ENCODE results near the gene SAE1.

SAE1 gene

DNA sequence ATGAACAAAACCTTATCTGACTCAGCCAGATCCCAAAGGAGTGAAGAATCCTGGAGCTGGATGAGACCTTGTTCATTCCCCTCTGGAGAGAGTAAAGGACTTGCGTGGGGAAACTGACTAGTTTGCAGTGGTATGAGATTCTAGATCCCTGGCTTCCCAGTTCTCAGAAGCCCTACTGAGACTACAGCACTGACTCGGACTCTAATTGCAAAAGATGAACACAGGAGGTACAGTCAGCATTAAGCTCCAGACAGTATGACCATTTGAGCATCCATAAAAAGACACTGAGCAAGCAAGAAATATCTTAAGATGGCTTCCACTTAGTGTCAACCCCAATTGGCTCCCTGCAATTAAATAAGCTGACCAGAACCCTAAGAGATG lies 23.8 kb upstream of the SAE1 start:
- no peak for DNase-seq (ENCODE audit: low spot score)

DNA sequence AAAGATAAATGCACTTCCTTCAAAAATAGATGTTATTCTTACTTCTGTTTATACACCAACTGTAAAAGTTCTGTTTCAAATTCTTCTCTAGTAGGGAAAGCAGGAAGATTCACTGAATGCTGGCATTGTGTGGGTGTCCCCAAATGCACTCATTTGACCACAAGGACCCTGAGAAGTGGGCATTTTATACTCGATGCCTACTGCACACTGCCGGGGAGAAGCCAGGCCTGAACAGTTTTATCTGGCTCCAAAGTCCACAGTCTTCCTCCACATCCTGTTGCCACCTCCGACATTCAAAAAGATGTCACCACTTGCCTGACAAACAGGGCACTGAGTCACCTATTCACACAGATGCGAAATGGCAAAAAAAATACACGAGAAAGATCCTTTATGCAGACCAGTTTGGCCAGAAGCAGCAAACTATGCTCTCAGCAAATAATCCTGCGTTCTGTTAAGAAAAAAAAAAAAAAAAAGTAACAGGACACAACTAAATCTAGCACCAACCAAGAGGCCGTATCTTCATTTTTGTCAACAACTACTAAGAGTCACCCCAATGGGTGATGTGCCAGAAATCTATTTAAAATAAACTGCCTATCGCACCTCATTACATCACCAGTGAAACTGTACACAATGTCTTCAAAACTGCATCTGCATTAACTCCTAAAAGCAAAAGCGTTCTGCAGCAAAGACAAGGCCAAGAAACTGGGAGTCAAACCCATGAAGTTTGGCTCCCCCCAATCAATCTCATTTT lies 23.3 kb upstream of the SAE1 start:
- peak; percentile 71 for DNase-seq (ENCODE audit: low spot score)

- peak; percentile 59 for DNase-seq (ENCODE audit: low spot score)
Measured at GRCh38 chr19:47107953-47108746, 22.5 kb upstream of the SAE1 start.

DNA sequence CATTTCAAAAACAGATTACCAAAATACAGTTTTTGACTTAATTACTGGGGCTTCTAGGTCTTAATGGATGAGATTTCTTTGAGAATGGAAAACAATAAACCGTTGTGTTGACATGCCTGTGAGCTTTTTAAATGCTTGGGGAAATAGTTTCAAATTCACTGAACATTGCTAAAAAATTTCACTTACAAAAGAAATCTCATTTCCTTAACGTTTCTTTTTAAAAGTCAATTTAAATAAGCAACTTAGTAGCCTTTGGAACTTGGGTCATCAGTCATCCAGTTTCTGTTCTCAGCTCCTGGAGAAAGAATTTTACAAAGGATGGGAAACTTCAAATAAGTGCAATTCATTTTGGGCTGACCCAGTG lies 21.5 kb upstream of the SAE1 start:
- no peak for DNase-seq (ENCODE audit: low spot score)

GRCh38 chr19:47109541-47110375 lies 20.9 kb upstream of the SAE1 start:
- peak; percentile 81 for DNase-seq (ENCODE audit: low spot score)

DNA sequence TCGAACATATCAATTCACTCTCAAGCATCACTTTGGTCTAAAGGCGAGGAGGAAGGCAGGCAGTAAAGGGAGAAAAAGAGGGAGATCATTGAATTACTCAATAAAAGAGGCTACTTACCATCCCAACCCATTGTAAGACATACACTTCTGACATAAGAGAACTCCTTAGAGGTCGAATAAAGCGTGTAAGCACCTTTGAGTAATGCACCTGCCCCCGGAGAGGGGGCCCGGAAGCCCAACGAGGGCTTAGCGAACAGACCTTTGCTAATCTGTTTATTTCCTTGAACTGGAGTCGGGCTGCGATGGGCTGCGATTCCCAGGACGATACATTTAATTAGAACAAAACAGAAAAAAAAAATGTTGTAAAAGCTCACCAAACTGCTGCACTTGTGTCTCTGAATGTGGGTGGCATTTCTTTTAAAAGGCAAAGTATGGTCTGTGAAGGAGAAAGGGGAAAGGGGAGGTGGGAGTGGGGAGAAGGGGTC lies 20.1 kb upstream of the SAE1 start:
- DNase-seq (ENCODE audit: low spot score), result peak; percentile 41

DNA sequence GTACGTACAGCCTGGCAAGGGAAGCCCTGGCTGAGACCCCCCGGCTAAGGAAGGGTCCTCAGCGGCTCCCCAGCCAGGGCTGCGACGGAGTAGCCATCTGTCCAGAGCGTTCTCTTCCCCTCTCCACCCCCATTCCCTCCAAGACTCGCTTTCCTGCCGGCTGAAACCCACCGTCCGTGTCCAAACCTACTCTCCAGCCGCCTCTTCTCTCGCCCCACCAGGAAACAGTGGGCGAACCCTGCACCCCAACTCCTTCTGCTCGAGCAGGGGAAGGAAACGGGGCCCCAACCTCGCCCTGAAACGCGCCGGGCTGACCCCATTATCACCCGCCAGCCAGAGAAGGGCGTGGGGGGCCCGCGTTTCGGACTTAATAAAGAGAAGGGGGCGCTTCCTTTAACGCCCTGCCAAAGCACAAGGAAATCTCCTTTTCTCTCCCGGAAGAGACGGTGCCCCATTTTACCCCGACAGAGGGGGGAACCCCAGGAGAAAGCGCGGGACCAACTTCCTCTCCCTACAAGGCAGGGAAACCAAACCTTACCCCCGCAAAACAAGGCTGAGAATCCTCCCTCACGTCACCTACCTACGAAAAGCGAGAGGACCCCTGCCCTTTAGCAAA lies 19.5 kb upstream of the SAE1 start:
- DNase-seq (ENCODE audit: low spot score), result no peak

GRCh38 chr19:47111682-47112165 lies 18.9 kb upstream of the SAE1 start:
- no peak for DNase-seq (ENCODE audit: low spot score)

- peak; percentile 79 for DNase-seq (ENCODE audit: low spot score)
Measured at GRCh38 chr19:47112166-47112996, 18.3 kb upstream of the SAE1 start.

GRCh38 chr19:47112997-47113849 lies 17.4 kb upstream of the SAE1 start, which contains the start of gene ZC3H4:
Gene ZC3H4, minus strand, starts transcription at chr19:47113776. Its CDS starts 1,192 bp downstream, at chr19:47112584.
- DNase-seq (ENCODE audit: low spot score), result peak; percentile 98

- DNase-seq (ENCODE audit: low spot score), result no peak
Measured at GRCh38 chr19:47113850-47114651, 16.6 kb upstream of the SAE1 start.

DNA sequence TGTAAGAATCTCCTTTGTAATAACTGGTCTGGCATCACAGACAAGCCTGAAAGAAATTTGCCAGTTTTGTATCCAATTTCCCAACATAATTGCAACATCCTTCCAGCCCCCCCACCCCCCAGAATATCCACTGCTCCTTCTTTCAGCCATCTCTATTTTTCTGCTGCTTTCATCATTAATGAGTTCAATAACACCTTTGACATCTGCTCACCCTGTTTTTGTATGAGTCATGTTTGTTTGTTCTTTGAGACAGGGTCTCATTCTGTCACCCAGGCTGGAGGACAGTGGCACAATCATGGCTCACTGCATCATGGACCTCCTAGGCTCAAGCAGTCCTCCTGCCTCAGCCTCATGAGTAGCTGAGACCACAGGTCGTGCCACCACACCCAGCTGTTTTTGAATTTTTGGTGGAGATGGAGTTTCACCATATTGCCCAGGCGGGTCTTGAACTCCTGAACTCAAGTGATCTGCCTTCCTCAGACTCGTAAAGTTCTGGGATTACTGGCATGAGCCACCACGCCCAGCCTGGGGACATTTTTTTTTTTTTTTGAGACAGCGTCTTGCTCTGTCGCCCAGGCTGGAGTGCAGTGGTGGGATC lies 10.1 kb upstream of the SAE1 start:
- no peak for DNase-seq (ENCODE audit: low spot score)

- no peak for DNase-seq (ENCODE audit: low spot score)
Measured at GRCh38 chr19:47122359-47123335, 8.0 kb upstream of the SAE1 start.

- no peak for DNase-seq (ENCODE audit: low spot score)
Measured at GRCh38 chr19:47123406-47123805, 7.2 kb upstream of the SAE1 start.

GRCh38 chr19:47124937-47125668 lies 5.5 kb upstream of the SAE1 start:
- DNase-seq (ENCODE audit: low spot score), result peak; percentile 88

DNA sequence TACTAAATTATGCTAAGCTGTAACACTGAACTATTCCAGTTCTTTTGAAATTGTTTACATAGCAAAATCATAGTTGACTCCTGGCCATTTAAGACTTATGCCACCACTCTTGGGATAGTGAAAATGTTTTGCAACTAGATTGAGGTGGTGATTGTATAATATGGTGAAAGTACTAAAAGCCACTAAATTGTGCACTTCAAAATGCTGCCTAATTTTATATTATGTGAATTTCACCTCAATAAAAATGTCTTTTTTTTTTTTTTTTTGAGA lies 5.0 kb upstream of the SAE1 start:
- no peak for DNase-seq (ENCODE audit: low spot score)

- DNase-seq (ENCODE audit: low spot score), result no peak
Measured at GRCh38 chr19:47129579-47129978, 1.1 kb upstream of the SAE1 start.

Data from pons (tissue), 1 donor.